ENCODE measurements around the gene CCNK. TPM values are rescaled to one million over a fixed set of nuclear protein-coding genes. Genes with fewer than 3 reads are reported as not detected.

CCNK gene
- total and polyA plus RNA-seq, 10 of the 15 experiments (the other 5 are each of a cell fraction or from before 2014, with no cell fraction given), result 10.8 to 88.0 (median 22.5) TPM

DNA sequence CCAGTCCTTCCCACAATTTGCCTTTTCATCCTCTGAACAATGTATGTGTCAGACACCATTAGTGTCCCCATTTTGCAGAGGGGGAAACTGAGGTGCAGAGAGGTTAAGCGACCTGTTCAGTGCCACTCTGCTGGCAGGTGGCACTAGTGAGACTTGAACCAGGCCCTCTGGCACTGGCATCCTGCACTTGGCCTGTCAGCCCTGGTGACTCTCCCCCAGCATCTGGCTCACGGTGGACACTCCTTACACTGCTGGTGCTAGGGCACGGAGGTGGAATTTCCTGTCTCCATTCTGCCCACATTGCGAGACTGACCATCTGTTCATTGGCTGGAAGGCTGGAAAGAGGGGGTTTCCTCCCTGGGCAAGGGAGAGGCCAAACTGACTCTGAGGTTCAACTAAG lies 48.7 kb downstream of the CCNK start:
- no peak overlapping the region for H2AFZ ChIP-seq (ENCODE audit: control insufficient read depth, low read depth, low read length)
- TF ChIP-seq MXI1 (IDR thresholded peaks at IDR 0.05; ENCODE audit: low read depth, low read length) (no peak), ASH2L (IDR thresholded peaks at IDR 0.05; ENCODE audit: borderline replicate concordance, low read depth) (no peak), CUX1 (IDR thresholded peaks at IDR 0.05; ENCODE audit: insufficient replicate concordance, low read depth, low read length) (no peak), BCLAF1 (IDR thresholded peaks at IDR 0.05) (no peak), SIX5 (IDR thresholded peaks at IDR 0.05; ENCODE audit: low read depth, low read length, severe bottlenecking) (no peak), KLF5 (IDR thresholded peaks at IDR 0.05; ENCODE audit: partially characterized antibody) (no peak), SREBF2 (IDR thresholded peaks at IDR 0.05; ENCODE audit: low read length) (no peak), POLR2AphosphoS2 (IDR thresholded peaks at IDR 0.05; ENCODE audit: low read depth, low read length) (no peak), MEF2B (IDR thresholded peaks at IDR 0.05; ENCODE audit: partially characterized antibody, poor library complexity, severe bottlenecking) (no peak), RFX5 (IDR thresholded peaks at IDR 0.05; ENCODE audit: low read depth, low read length) (no peak), JUND (IDR thresholded peaks at IDR 0.05; ENCODE audit: low read depth, low read length) (no peak), FOXK2 (IDR thresholded peaks at IDR 0.05) (no peak), BMI1 (IDR thresholded peaks at IDR 0.05; ENCODE audit: borderline replicate concordance) (no peak), ESRRA (IDR thresholded peaks at IDR 0.05; ENCODE audit: low read length) (no peak)

More for the DNA sequence above, 48.7 kb downstream of the CCNK start:
- Histone ChIP-seq H3K36me3 (ENCODE audit: control insufficient read depth in 2 of 2, insufficient read depth in 2 of 2, low read length in 1 of 2) (no peaks in the 10 kb centered on the region), H3K79me2 (ENCODE audit: control insufficient read depth, insufficient read depth, low read length) (no peaks in the 10 kb centered on the region), H4K20me1 (ENCODE audit: control insufficient read depth, insufficient read depth) (no peaks in the 10 kb centered on the region), H3K27me3 (replicated peaks in 1 of 2; ENCODE audit: control insufficient read depth in 2 of 2, insufficient read depth in 2 of 2, low read length in 1 of 2) (no peaks in the 10 kb centered on the region), H3K4me2 (ENCODE audit: control insufficient read depth, insufficient read depth) (no peak overlapping the region), H3K9me3 (replicated peaks; ENCODE audit: control insufficient read depth, insufficient read depth, low read length) (no peaks in the 10 kb centered on the region), H3K4me3 (no peak overlapping the region), H3K27ac (ENCODE audit: control insufficient read depth, insufficient read depth) (no peak overlapping the region), H3K4me1 (ENCODE audit: control insufficient read depth, insufficient read depth, low read length) (no peaks in the 10 kb centered on the region), H3K9ac (ENCODE audit: control insufficient read depth, insufficient read depth, low read length) (no peak overlapping the region)
- DNase-seq (ENCODE audit: low read depth, low spot score) (no peak), ATAC-seq (no peak), FAIRE-seq (no peak)
- intact Hi-C loops (cut with micrococcal nuclease; ENCODE audit: unreplicated experiment) (no loop called here), in situ Hi-C loops (cut with MboI) (loop anchor here (5.0 kb wide), 1 partner anchor 352 kb away; no protein-coding TSS in a partner anchor)
- WGBS (ENCODE audit: insufficient coverage, insufficient replicate concordance, low lambda C conversion rate, missing lambda C conversion rate), result 42% methylated on average over 4 of the region's 4 CpGs
- ChIA-PET POLR2A (no interaction called here), CTCF (interaction anchor here (2.1 kb wide), 1 partner anchor 98 kb away, joined by 8 read pairs; no protein-coding TSS in a partner anchor), SMC1A (ENCODE audit: uncharacterized antibody, unreplicated experiment) (no interaction called here), RAD21 (ENCODE audit: unreplicated experiment) (no interaction called here)
- no TSS peak for BruUV-seq (replicated peaks)

Data from GM12878 (cell line).